Measurements from ENCODE around the gene MORN1.

Gene MORN1

DNA sequence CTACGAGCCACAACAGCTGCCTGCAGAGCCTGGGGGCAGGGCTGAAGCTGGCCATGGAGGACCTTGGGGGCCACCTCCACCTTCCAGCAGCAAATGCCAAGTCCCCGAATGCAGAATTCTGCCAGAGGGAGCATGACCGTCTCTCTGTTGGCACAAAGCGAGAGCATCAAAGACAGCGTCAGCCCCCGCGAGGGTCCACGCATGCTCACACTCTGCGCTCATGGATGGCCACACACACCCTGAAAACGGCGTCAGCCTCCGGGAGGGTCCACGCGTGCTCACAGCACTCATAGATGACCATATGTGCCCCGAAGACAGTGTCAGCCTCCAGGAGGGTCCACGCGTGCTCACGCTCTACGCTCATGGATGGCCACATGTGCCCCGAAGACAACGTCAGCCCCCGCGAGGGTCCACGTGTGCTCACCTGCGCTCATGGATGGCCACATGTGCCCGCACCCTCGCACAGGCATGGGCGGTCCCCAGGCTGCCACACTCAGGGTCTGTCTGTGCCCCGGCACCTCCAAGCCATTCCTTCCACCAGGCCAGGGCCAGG is 46.5 kb downstream of the MORN1 start:
- TF ChIP-seq POLR2A (IDR thresholded peaks at IDR 0.05; ENCODE audit: low read depth, low read length) (no peak), POLR2AphosphoS5 (IDR thresholded peaks at IDR 0.05; ENCODE audit: low read depth, low read length) (no peak), TAF1 (IDR thresholded peaks at IDR 0.05; ENCODE audit: borderline replicate concordance, low read depth, low read length) (no peak)
- DNase-seq (ENCODE audit: insufficient read length) (no peak), FAIRE-seq (no peak)

DNA sequence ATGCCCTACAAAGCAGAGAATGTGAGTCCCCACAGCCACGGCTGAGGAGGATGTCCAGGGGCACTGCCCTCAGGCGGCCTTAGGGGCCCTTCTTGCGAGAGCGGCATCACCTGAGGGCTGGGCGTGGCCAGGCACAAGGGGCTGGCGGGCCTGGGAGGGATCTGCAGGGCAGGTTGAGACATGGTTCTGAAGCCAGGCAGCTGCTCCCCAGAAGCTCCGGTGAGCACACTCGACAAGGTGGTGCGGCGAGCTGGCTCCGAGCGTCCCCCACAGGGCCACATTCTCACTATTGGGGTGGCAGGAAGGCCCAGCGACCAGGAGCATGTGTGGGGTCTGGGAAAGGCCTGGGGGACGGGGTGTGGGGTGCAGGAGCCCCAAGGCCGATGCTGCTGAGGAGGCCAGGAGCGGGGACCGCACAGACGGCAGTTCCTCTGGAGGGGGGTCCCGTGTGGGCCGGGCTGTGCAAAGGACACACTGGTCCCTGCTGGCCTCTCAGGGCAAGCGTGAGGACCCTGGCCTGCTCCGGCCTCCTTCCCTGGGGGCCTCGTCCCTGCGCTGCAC is 47.2 kb downstream of the MORN1 start:
- FAIRE-seq (no peak), DNase-seq (ENCODE audit: insufficient read length) (no peak)
- TF ChIP-seq TAF1 (IDR thresholded peaks at IDR 0.05; ENCODE audit: borderline replicate concordance, low read depth, low read length) (no peak), POLR2AphosphoS5 (IDR thresholded peaks at IDR 0.05; ENCODE audit: low read depth, low read length) (no peak), POLR2A (IDR thresholded peaks at IDR 0.05; ENCODE audit: low read depth, low read length) (no peak)

DNA sequence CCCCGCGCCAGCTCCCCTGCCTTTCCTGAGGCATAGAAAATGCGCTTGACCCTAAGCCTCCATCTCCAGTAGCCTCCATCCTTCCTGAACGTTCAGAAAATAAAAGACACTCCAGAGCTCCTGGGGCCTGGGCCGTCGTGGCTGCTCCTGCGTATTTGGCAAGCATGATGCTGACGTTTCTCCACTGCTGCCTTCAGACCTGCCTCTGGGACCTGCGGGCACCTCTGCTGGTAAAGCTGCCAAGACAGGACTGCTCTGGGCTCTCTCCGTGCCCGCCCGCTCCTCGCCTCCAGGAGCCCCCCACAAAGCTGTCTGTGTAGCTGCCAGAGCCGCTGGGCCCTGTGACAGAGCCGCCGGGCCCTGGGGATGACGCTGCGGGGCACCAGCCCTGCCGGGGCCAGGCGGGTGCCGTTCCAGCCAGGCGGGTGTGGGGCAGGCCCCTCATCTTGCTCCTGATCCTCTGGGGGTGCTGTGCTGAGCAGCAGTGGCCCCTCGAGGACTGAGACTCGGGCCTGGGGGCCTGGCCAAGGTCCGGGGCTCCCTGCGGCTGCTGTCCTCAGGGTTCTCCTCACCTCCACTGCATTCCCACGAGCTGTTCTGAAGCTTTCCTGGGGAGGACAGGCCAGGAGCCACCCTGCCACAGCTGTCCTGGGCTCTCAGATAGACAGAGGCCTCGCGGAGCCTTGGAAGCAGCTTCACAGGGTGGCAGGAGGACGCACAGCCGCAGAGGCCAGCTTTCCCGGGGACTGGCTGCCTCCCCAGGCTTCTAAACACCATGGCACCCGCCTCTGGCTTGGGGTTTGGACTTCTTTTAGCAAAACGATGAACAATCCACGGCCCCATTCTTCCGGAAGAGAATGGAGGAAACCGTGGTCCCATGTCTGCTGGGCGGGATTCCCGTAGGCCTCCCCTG is 48.1 kb downstream of the MORN1 start:
- FAIRE-seq (no peak), DNase-seq (ENCODE audit: insufficient read length) (no peak)
- TF ChIP-seq POLR2A (IDR thresholded peaks at IDR 0.05; ENCODE audit: low read depth, low read length) (no peak), POLR2AphosphoS5 (IDR thresholded peaks at IDR 0.05; ENCODE audit: low read depth, low read length) (no peak), TAF1 (IDR thresholded peaks at IDR 0.05; ENCODE audit: borderline replicate concordance, low read depth, low read length) (no peak)

DNA sequence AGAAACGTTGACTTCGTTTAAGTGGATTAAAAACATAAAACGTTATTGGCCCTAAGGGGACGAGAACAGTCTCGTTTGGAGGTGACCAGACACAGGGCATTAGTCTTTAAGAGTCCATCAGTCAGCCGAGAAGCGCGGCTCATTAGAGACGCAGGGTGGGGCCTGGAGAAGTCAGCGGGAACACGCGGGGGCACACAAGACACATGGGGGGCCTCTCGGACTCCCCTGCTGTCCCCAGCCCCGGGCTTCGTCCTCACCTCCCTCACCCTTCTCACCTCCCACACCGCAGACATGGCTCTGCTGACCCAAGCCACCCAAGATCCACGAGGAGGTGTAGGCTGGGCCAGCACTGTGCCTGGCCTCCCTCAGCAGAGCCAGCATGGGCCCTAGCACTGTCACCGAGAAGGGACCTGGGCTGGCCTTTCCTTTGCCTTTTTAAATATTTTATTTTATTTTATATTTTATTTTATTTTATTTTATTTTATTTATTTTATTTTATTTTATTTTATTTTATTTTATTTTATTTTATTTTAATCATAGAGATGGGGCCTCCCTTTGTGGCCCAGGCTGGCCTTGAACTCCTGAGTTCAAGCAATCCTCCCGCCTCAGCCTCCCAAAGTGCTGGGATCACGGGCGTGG is 48.9 kb downstream of the MORN1 start:
- FAIRE-seq (no peak), DNase-seq (ENCODE audit: insufficient read length) (no peak)
- no peak for TF ChIP-seq POLR2AphosphoS5 (IDR thresholded peaks at IDR 0.05; ENCODE audit: low read depth, low read length)

DNA sequence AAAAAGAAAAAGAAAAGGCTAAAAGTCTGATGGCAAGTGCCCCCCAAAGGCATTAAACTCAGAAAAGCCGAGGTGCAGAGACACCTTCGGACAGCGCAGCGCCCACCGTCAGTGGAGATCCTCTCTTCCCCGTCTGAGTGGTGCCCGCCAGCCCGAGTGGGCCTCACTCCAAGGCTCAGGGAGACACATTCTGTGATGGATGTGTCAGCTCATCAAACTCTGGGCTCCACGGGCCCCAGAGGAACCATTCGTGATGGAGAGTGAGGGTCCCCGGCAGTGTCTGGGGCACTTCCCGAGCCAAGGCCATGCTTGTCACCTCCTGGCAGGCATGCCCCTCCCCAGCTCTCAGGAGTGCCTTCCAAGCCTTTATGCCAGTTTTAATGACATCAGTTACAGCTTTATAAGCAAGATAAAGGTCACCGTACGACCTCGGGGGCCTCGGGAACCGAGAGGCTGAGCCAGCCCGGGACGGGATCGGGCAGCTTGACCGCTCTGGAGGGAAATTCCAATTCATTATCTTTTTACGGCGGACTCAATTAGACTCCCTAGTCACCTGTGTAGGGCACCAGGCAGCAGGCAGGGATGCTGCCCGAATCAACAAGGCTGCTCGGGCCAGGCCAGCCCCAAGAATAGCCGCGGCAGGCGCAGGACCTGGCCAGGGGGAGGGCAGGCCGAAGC is 49.5 kb downstream of the MORN1 start:
- DNase-seq (ENCODE audit: insufficient read length) (no peak), FAIRE-seq (no peak)
- no peak for TF ChIP-seq POLR2AphosphoS5 (IDR thresholded peaks at IDR 0.05; ENCODE audit: low read depth, low read length)
- no peak for TF ChIP-seq POLR2A (IDR thresholded peaks at IDR 0.05; ENCODE audit: low read depth, low read length)
- TF ChIP-seq TAF1 (IDR thresholded peaks at IDR 0.05; ENCODE audit: borderline replicate concordance, low read depth, low read length): no peak

DNA sequence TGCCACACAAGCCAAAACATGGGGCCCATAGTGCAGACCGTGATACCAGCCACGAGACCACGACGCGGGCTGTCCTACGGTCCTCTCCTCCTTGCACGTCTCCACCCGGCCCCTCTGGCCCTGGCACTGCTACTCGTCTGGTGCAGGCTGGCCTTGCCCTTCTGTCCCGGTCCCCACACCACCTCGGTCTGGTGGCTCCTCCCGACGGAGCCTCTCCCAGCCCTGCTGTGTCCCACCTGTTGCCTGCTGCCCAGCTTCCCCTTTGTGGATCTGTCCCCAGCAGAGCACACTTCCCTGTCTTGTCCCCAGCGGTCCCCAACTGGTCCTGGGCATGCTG is 50.5 kb downstream of the MORN1 start:
- no peak for FAIRE-seq
- TF ChIP-seq POLR2AphosphoS5 (IDR thresholded peaks at IDR 0.05; ENCODE audit: low read depth, low read length): no peak
- no peak for TF ChIP-seq TAF1 (IDR thresholded peaks at IDR 0.05; ENCODE audit: borderline replicate concordance, low read depth, low read length)
- no peak for TF ChIP-seq POLR2A (IDR thresholded peaks at IDR 0.05; ENCODE audit: low read depth, low read length)
- no peak for DNase-seq (ENCODE audit: insufficient read length)

DNA sequence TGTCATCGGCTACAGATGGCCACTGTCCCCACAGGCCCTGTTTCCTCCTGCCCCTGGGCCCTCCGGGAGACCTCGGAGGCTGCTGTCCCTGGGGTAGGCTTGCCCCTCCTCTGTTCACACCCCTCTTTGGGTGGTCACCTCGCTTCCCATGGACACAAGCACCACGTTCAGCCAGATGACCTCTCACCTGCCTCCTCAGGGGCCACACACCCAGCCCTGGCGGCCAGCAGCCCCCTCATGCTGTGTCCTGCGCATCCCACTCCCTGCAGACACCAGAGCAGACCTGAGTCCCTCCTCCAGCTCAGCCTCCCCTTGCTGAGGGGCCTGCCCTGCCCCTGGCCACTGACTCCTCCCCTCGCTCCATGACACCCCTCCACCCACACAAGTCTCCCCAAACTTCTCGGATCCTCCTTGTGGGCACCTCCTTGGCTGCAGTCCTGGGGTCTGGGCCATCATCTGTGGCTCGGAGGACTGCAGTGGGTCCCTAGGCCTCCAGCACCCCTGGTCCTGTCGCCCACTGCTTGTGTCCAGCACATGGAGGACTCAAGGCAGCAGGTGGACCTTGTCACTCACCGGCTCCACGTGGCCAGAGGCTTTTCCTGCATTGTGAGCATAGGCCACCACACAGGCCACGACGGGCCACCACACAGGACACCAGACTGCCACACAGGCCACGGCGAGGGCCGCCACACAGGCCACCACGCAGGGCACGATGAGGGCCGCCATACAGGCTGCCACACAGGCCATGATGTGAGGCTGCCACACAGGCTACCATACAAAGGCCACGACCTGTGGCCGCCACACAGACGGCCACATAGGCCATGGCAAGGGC is 51.1 kb downstream of the MORN1 start:
- no peak for TF ChIP-seq POLR2A (IDR thresholded peaks at IDR 0.05; ENCODE audit: low read depth, low read length)
- TF ChIP-seq TAF1 (IDR thresholded peaks at IDR 0.05; ENCODE audit: borderline replicate concordance, low read depth, low read length): no peak
- no peak for TF ChIP-seq POLR2AphosphoS5 (IDR thresholded peaks at IDR 0.05; ENCODE audit: low read depth, low read length)
- DNase-seq (ENCODE audit: insufficient read length) (no peak), FAIRE-seq (no peak)

DNA sequence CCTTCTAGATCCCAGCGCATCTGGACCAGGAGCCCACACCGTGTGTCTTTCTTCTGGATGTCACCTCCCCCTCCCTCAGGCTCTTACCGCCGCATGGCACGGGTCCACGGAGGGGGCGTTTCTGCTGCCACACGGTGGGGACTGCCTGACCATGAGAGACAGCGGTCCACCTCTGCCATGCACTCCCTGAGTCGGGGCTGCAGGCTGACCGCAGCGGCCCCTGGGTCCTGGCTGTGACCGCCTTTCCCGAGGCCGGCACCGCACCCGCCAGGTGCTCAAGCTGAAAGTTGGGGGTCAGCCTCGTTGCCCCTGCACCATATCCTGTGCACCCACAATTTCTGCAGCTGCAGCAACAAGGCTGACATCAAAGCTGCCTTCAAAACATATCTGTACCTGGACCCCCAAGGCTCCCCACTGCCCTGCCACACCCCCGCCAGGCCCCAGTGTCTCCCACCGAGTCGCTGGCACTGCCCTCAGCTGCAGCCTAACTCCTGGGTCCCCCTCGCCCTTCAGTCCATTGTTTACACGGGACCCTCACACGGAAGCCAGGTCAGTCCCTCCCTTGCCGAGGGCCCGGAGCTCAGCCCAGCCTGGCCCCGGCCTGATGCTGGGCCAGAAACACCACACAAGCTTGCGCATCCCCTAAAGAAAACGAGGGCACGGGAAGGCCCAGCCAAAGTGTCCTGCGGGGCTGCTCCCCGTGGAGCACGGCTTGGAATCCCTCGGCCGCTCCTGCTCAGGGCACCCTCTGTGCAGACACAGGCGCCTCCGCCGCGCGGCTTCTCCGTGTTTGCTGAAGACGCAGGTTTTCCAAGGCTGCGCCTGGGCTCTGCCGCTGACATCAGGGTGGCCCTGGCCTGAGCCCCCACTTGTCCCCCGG is 51.9 kb downstream of the MORN1 start:
- FAIRE-seq (no peak), DNase-seq (ENCODE audit: insufficient read length) (no peak)
- TF ChIP-seq POLR2A (IDR thresholded peaks at IDR 0.05; ENCODE audit: low read depth, low read length) (no peak), POLR2AphosphoS5 (IDR thresholded peaks at IDR 0.05; ENCODE audit: low read depth, low read length) (no peak), TAF1 (IDR thresholded peaks at IDR 0.05; ENCODE audit: borderline replicate concordance, low read depth, low read length) (no peak)

DNA sequence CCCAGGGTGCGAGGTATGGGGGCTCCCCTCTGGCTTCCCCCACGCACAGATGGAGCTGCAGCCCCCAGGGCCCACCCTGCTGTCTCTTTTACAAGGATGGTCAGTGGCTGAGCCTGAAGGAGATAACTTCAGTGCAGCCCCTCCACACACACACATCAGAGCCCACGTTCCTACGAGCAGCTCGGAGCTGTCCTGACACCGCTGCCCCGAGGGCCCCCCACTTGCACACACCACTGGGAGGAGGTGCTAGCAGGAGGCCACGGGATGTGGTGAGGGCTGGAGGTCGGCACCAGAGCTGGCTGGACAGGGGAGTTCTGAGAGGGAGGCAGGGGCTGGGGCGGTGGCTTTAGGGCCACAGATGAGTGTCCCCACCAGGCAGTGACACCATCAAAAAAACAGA is 53.9 kb downstream of the MORN1 start:
- DNase-seq (ENCODE audit: insufficient read length): no peak
- no peak for FAIRE-seq

DNA sequence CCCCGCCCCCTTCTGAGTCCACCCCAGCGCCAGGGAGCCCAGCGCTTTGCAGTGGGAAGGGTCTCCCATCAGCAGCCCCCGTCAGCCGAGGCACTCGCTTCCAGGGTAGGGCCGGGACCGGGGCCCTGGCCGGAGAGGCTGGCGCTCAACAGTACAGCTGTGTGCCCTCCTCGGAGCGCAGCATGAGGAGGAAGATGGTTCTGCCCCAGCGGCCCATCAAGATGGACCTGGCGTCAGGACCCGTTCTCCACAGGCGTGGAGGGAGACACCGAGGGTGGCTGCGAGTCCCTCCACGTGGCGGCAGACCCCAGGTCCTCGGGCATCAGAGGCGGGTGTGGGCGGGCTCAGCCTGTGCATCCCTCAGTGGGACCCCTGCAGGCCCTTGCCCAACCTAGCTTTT is 54.3 kb downstream of the MORN1 start:
- DNase-seq (ENCODE audit: insufficient read length): no peak
- FAIRE-seq: no peak
- no peak for TF ChIP-seq POLR2AphosphoS5 (IDR thresholded peaks at IDR 0.05; ENCODE audit: low read depth, low read length)
- no peak for TF ChIP-seq TAF1 (IDR thresholded peaks at IDR 0.05; ENCODE audit: borderline replicate concordance, low read depth, low read length)
- TF ChIP-seq POLR2A (IDR thresholded peaks at IDR 0.05; ENCODE audit: low read depth, low read length): no peak

More for the DNA sequence above, 53.9 kb downstream of the MORN1 start:
- TF ChIP-seq POLR2A (IDR thresholded peaks at IDR 0.05; ENCODE audit: low read depth, low read length) (no peak), POLR2AphosphoS5 (IDR thresholded peaks at IDR 0.05; ENCODE audit: low read depth, low read length) (no peak), TAF1 (IDR thresholded peaks at IDR 0.05; ENCODE audit: borderline replicate concordance, low read depth, low read length) (no peak)

Measured in GM12892 (cell line).